MM.1S (cell line): ENCODE measurements around the gene LNPEP.
A peak's percentile ranks its signal among the peaks of the same experiment; 100 is the strongest.

Experiments used
- DNase-seq: peaks from one replicate; pipeline ENCODE4 v3.0.0-alpha.2; 2015
- H2AFZ ChIP-seq: fragments of 300-600 bp; sonication (generic); 2 replicates; pipeline ENCODE4 v1.6.0; 2016; ENCODE audit warnings: antibody characterized with exemption, low read length
- H3F3A ChIP-seq: fragments of 300-600 bp; sonication (generic); 2 replicates; pipeline ENCODE4 v1.6.1; 2016; ENCODE audit warnings: mild to moderate bottlenecking, antibody characterized with exemption, low read length, moderate library complexity, mixed read lengths; ENCODE audit not compliant: insufficient read depth
- H3K27ac ChIP-seq: fragments of 300-600 bp; sonication (generic); 2 replicates; pipeline ENCODE4 v1.5.1; 2016; ENCODE audit warnings: mild to moderate bottlenecking, low read length
- H3K27me3 ChIP-seq: fragments of 300-600 bp; sonication (generic); replicated peaks from 2 replicates; pipeline ENCODE4 v1.6.0; 2016; ENCODE audit warnings: low read length; ENCODE audit not compliant: insufficient read depth
- H3K36me3 ChIP-seq: fragments of 300-600 bp; sonication (generic); replicated peaks from 2 replicates; pipeline ENCODE4 v1.6.1; 2016; ENCODE audit warnings: mild to moderate bottlenecking, low read length, mixed read lengths; ENCODE audit not compliant: insufficient read depth
- H3K4me1 ChIP-seq: fragments of 300-600 bp; sonication (generic); 2 replicates; pipeline ENCODE4 v1.6.1; 2016; ENCODE audit warnings: low read length, mixed read lengths
- H3K4me2 ChIP-seq: fragments of 300-600 bp; sonication (generic); 2 replicates; pipeline ENCODE4 v1.6.0; 2016; ENCODE audit warnings: low read depth, low read length
- H3K4me3 ChIP-seq: fragments of 300-600 bp; sonication (generic); 2 replicates; pipeline ENCODE4 v1.5.1; 2016; ENCODE audit warnings: low read length, mixed read lengths
- H3K79me2 ChIP-seq: fragments of 300-600 bp; sonication (generic); 2 replicates; pipeline ENCODE4 v1.6.1; 2016; ENCODE audit warnings: mixed run types, low read length, mixed read lengths
- H3K9ac ChIP-seq: fragments of 300-600 bp; sonication (generic); 2 replicates; pipeline ENCODE4 v1.6.1; 2016; ENCODE audit warnings: low read length, mixed read lengths
- H3K9me2 ChIP-seq: fragments of 300-600 bp; sonication (generic); replicated peaks from 2 replicates; pipeline ENCODE4 v1.6.1; 2016; ENCODE audit warnings: mild to moderate bottlenecking, low read length, mixed read lengths; ENCODE audit not compliant: insufficient read depth
- H3K9me3 ChIP-seq: fragments of 300-600 bp; sonication (generic); replicated peaks from 2 replicates; pipeline ENCODE4 v1.6.1; 2016; ENCODE audit warnings: mild to moderate bottlenecking, low read length, mixed read lengths; ENCODE audit not compliant: insufficient read depth
- H4K20me1 ChIP-seq: fragments of 300-600 bp; sonication (generic); 2 replicates; pipeline ENCODE4 v1.6.1; 2016; ENCODE audit warnings: mild to moderate bottlenecking, low read length, moderate library complexity, mixed read lengths; ENCODE audit not compliant: insufficient read depth
- CTCF ChIP-seq: fragments of 300-600 bp; sonication (generic); IDR thresholded peaks from 2 replicates; pipeline ENCODE4 v1.5.1; 2016; ENCODE audit warnings: antibody characterized with exemption, low read length, mixed read lengths
- EZH2 ChIP-seq: fragments of 300-600 bp; sonication (generic); optimal IDR thresholded peaks from 2 replicates; pipeline ENCODE3; 2017; ENCODE audit warnings: low read depth, mild to moderate bottlenecking, antibody characterized with exemption, low read length, mixed read lengths
- EZH2phosphoT487 ChIP-seq: fragments of 300-600 bp; sonication (generic); IDR thresholded peaks from 2 replicates; pipeline ENCODE4 v1.6.1; 2018; ENCODE audit warnings: antibody characterized with exemption, low read length

The LNPEP gene

GRCh38 chr5:96994493-96994892 lies 58.6 kb downstream of the LNPEP start:
- Histone ChIP-seq H4K20me1 (no peaks in the 10 kb centered on the region), H2AFZ (no peak overlapping the region), H3K79me2 (no peaks in the 10 kb centered on the region), H3K4me3 (no peak overlapping the region), H3F3A (no peaks in the 10 kb centered on the region), H3K27me3 (no peaks in the 10 kb centered on the region), H3K4me2 (no peak overlapping the region), H3K27ac (no peak overlapping the region), H3K9me3 (no peaks in the 10 kb centered on the region), H3K4me1 (no peaks in the 10 kb centered on the region), H3K9ac (no peak overlapping the region), H3K9me2 (no peaks in the 10 kb centered on the region), H3K36me3 (0 out of 2 replicates have a peak, but pooled peaks cover 4% of the 10 kb centered on the region)
- no peak for DNase-seq
- TF ChIP-seq EZH2 = no peak

GRCh38 chr5:96995419-96995818 lies 59.5 kb downstream of the LNPEP start:
- no peak overlapping the region for H3K27ac ChIP-seq
- H3F3A ChIP-seq = no peaks in the 10 kb centered on the region
- no peaks in the 10 kb centered on the region for H3K4me1 ChIP-seq
- H3K9ac ChIP-seq = no peak overlapping the region
- no peaks in the 10 kb centered on the region for H3K9me3 ChIP-seq
- H4K20me1 ChIP-seq = no peaks in the 10 kb centered on the region
- no peaks in the 10 kb centered on the region for H3K9me2 ChIP-seq
- H3K4me2 ChIP-seq = no peak overlapping the region
- H3K4me3 ChIP-seq = no peak overlapping the region
- H3K27me3 ChIP-seq = no peaks in the 10 kb centered on the region
- DNase-seq = no peak
- no peaks in the 10 kb centered on the region for H3K79me2 ChIP-seq
- 0 out of 2 replicates have a peak, but pooled peaks cover 4% of the 10 kb centered on the region for H3K36me3 ChIP-seq
- no peak for TF ChIP-seq CTCF
- no peak for TF ChIP-seq EZH2phosphoT487
- TF ChIP-seq EZH2 = no peak
- H2AFZ ChIP-seq = no peak overlapping the region

GRCh38 chr5:96997265-96997859 lies 61.5 kb downstream of the LNPEP start:
- Histone ChIP-seq H3F3A (no peaks in the 10 kb centered on the region), H3K27ac (no peak overlapping the region), H3K4me2 (no peak overlapping the region), H3K9ac (no peak overlapping the region), H3K4me1 (no peaks in the 10 kb centered on the region), H3K9me2 (no peaks in the 10 kb centered on the region), H2AFZ (no peak overlapping the region), H3K79me2 (no peaks in the 10 kb centered on the region), H3K4me3 (no peak overlapping the region), H3K27me3 (no peaks in the 10 kb centered on the region), H3K36me3 (0 out of 2 replicates have a peak, but pooled peaks cover 4% of the 10 kb centered on the region), H3K9me3 (no peaks in the 10 kb centered on the region), H4K20me1 (no peaks in the 10 kb centered on the region)
- TF ChIP-seq EZH2 (no peak), CTCF (peak; percentile 54)
- DNase-seq = peak; percentile 63

- no peak overlapping the region for H3K27ac ChIP-seq
- TF ChIP-seq CTCF (no peak), EZH2phosphoT487 (no peak), EZH2 (no peak)
- no peaks in the 10 kb centered on the region for H4K20me1 ChIP-seq
- H3K79me2 ChIP-seq = no peaks in the 10 kb centered on the region
- 0 out of 2 replicates have a peak, but pooled peaks cover 4% of the 10 kb centered on the region for H3K36me3 ChIP-seq
- H3K27me3 ChIP-seq = no peaks in the 10 kb centered on the region
- H3K9me3 ChIP-seq = no peaks in the 10 kb centered on the region
- no peaks in the 10 kb centered on the region for H3K9me2 ChIP-seq
- H3K4me1 ChIP-seq = no peaks in the 10 kb centered on the region
- H3K4me3 ChIP-seq = no peak overlapping the region
- no peak overlapping the region for H2AFZ ChIP-seq
- H3F3A ChIP-seq = no peaks in the 10 kb centered on the region
- DNase-seq = no peak
- H3K9ac ChIP-seq = no peak overlapping the region
- no peak overlapping the region for H3K4me2 ChIP-seq
Measured at GRCh38 chr5:96999856-97000255, 64.0 kb downstream of the LNPEP start.
